A673 (cell line): ENCODE results near the gene STK31. TPM values are rescaled to one million over a fixed set of nuclear protein-coding genes. Genes with fewer than 3 reads are reported as not detected.

ENCODE experiments used
- BruUV-seq: library from RNA; stranded (reverse); fragments of 400-500 nt; replicated peaks from 2 replicates; lab custom pipeline; 2021; lab: Mats Ljungman, UMichigan
- CTCF ChIA-PET: fragments of 300-600 bp; sonication (Branson Sonifier 250); formaldehyde crosslinking; loops from one replicate; lab custom pipeline; 2022; ENCODE audit warnings: antibody characterized with exemption; lab: Charles Lee
- POLR2A ChIA-PET: fragments of 300-600 bp; sonication (Branson Sonifier 250); formaldehyde crosslinking; loops from one replicate; lab custom pipeline; 2022; ENCODE audit warnings: antibody characterized with exemption; ENCODE audit not compliant: low non-redundant PET; lab: Charles Lee
- DNase-seq: peaks from one replicate; pipeline ENCODE4 v3.0.0-alpha.2; 2015; ENCODE audit warnings: low spot score
- H3K27ac ChIP-seq: fragments of 200-600 bp; sonication (generic); 2 replicates; pipeline ENCODE4 v1.5.1; 2016; ENCODE audit warnings: mixed run types, low read depth, mild to moderate bottlenecking, mixed read lengths, antibody characterized with exemption, low read length; ENCODE audit not compliant: poor library complexity, severe bottlenecking
- H3K27me3 ChIP-seq: fragments of 200-600 bp; sonication (generic); replicated peaks from 2 replicates; pipeline ENCODE4 v1.6.1; 2017; ENCODE audit warnings: mixed run types, low read depth, mild to moderate bottlenecking, mixed read lengths, antibody characterized with exemption, low read length; ENCODE audit not compliant: insufficient read depth, poor library complexity
- H3K36me3 ChIP-seq: fragments of 200-600 bp; sonication (generic); 2 replicates; pipeline ENCODE4 v1.6.1; 2016; ENCODE audit warnings: mixed run types, mild to moderate bottlenecking, mixed read lengths, antibody characterized with exemption, low read length; ENCODE audit not compliant: insufficient read depth, poor library complexity, severe bottlenecking
- H3K4me1 ChIP-seq: fragments of 200-600 bp; sonication (generic); 2 replicates; pipeline ENCODE4 v1.6.1; 2017; ENCODE audit warnings: mixed run types, mild to moderate bottlenecking, mixed read lengths, antibody characterized with exemption, low read length; ENCODE audit not compliant: insufficient read depth, poor library complexity, severe bottlenecking
- H3K4me3 ChIP-seq: fragments of 200-600 bp; sonication (generic); 2 replicates; pipeline ENCODE4 v1.5.1; 2016; ENCODE audit warnings: low read depth, mixed run types, mild to moderate bottlenecking, mixed read lengths, low read length; ENCODE audit not compliant: poor library complexity, severe bottlenecking
- H3K9me3 ChIP-seq: fragments of 200-600 bp; sonication (generic); 2 replicates; pipeline ENCODE4 v1.6.1; 2016; ENCODE audit warnings: mixed run types, low read depth, mild to moderate bottlenecking, mixed read lengths, antibody characterized with exemption, low read length; ENCODE audit not compliant: poor library complexity, severe bottlenecking
- EZH2 ChIP-seq: fragments of 200-600 bp; sonication (generic); IDR thresholded peaks from 2 replicates; pipeline ENCODE4 v1.6.1; 2017; ENCODE audit warnings: borderline replicate concordance, low read depth, mild to moderate bottlenecking, mixed read lengths, antibody characterized with exemption, low read length; ENCODE audit not compliant: poor library complexity, severe bottlenecking
- intact Hi-C: fragments of 100-400 bp; cut with micrococcal nuclease; formaldehyde crosslinking; loops from one replicate; pipeline ENCODE4 v1.10.0; 2022; ENCODE audit not compliant: unreplicated experiment
- total RNA-seq: library from RNA; stranded (reverse); gene quantifications from 2 replicates; pipeline ENCODE4 v1.2.3, GENCODE V29; 2021
- TF ChIP-seq, protein P1 (sequence below): fragments of 300-800, 200-600 bp; sonication (generic); conservative IDR thresholded peaks from 2 replicates; pipeline ENCODE4 v1.5.1; 2017; ENCODE audit warnings: low read depth, mild to moderate bottlenecking, antibody characterized with exemption, low read length, moderate library complexity, mixed read lengths

STK31 gene
- total RNA-seq, 1 experiment from 2014 or later, result 0.34 TPM

DNA sequence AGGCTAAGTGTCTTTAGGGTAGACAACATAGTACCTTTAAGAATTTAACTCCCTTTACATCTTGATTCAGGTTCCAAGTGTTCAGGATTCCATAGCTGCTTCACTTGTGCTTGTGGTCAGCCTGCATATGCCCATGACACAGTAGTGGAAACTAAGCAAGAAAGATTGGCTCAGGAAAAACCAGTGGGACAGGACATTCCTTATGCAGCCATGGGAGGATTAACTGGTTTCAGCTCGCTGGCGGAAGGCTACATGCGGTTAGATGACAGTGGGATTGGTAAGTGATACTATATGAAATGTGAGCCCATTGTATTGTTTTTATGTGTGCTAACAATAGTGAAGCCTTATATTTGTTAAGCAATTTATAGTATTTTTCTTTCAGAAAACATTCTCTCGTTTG lies 18.7 kb upstream of the STK31 start:
- no peak overlapping the region for H3K27ac ChIP-seq
- no TSS peak for BruUV-seq
- CTCF ChIA-PET, result no interaction called here

DNA sequence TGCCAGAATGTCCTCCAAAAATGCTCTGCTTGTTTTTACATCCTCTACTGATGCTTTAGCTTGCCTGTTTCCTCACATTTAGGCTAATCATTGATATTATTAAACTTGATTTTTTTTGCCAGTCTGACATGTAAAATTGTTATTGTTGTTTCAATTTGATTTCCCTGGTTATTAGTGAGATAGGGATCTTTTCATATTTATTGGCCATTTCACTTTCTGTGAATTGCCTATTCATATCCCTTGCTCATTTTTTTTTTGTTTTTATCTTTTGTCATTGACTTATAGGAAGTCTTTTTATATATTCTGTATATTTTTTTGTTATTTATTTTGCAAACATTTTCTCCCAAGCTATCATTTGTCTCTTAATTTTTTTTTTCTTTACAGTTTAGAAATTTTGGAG lies 16.8 kb upstream of the STK31 start:
- POLR2A ChIA-PET, result no interaction called here

More for the DNA sequence above, 18.7 kb upstream of the STK31 start:
- Histone ChIP-seq H3K36me3 (no peaks in the 10 kb centered on the region), H3K4me1 (no peaks in the 10 kb centered on the region), H3K4me3 (no peak overlapping the region), H3K27me3 (no peaks in the 10 kb centered on the region), H3K9me3 (no peaks in the 10 kb centered on the region)
- no peak for TF ChIP-seq EZH2
- TF ChIP-seq, protein P1, sequence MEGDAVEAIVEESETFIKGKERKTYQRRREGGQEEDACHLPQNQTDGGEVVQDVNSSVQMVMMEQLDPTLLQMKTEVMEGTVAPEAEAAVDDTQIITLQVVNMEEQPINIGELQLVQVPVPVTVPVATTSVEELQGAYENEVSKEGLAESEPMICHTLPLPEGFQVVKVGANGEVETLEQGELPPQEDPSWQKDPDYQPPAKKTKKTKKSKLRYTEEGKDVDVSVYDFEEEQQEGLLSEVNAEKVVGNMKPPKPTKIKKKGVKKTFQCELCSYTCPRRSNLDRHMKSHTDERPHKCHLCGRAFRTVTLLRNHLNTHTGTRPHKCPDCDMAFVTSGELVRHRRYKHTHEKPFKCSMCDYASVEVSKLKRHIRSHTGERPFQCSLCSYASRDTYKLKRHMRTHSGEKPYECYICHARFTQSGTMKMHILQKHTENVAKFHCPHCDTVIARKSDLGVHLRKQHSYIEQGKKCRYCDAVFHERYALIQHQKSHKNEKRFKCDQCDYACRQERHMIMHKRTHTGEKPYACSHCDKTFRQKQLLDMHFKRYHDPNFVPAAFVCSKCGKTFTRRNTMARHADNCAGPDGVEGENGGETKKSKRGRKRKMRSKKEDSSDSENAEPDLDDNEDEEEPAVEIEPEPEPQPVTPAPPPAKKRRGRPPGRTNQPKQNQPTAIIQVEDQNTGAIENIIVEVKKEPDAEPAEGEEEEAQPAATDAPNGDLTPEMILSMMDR, result no peak
- no peak for DNase-seq
- intact Hi-C loops, result no loop called here
- POLR2A ChIA-PET, result no interaction called here

DNA sequence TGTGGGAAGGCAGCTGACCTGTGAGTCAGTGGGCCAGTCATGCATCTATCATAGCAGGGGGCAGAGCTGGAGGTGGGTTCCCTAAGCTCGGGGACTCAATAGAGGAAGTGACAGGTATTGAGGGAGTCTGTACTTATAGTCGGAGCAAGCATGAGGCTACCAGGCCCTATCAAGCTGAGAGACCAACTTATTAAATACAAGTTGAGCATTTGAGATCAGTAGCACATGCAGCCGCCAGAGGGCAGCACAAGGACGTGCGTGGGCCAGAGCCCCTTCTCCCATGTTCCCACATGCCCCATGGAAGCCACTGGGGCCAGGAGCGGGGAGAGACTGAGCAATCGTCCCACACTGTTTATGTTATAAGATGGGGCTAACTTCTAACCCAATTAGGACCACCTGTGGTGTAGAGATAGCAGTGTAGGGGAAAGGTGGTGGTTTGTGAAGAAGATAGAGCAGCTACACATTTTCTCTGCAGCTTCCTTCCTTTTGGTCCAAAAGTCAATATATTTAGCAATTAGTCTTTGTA lies 13.0 kb upstream of the STK31 start:
- H3K27me3 ChIP-seq, result no peaks in the 10 kb centered on the region
- CTCF ChIA-PET, result interaction anchor here (0.5 to 1.1 kb wide), 6 partner anchors 13 to 425 kb away, joined by 3 to 4 read pairs (median 3); partner anchors contain the start of genes CCDC126 and STK31
- intact Hi-C loops, result loop anchor here (1.0 kb wide), 1 partner anchor 8 kb away; no protein-coding TSS in a partner anchor
- BruUV-seq, result no TSS peak
- TF ChIP-seq, protein P1, result peak; percentile 94
- no peak for TF ChIP-seq EZH2
- peak; percentile 86 for DNase-seq
- no peaks in the 10 kb centered on the region for H3K9me3 ChIP-seq
- no peaks in the 10 kb centered on the region for H3K4me1 ChIP-seq
- no peak overlapping the region for H3K27ac ChIP-seq
- no peak overlapping the region for H3K4me3 ChIP-seq
- POLR2A ChIA-PET, result no interaction called here
- no peaks in the 10 kb centered on the region for H3K36me3 ChIP-seq

More for the DNA sequence above, 16.8 kb upstream of the STK31 start:
- intact Hi-C loops, result no loop called here
- Histone ChIP-seq H3K9me3 (no peaks in the 10 kb centered on the region), H3K27ac (no peak overlapping the region), H3K27me3 (no peaks in the 10 kb centered on the region), H3K4me1 (no peaks in the 10 kb centered on the region), H3K4me3 (no peak overlapping the region), H3K36me3 (no peaks in the 10 kb centered on the region)
- CTCF ChIA-PET, result no interaction called here
- no TSS peak for BruUV-seq
- TF ChIP-seq, protein P1, result no peak
- no peak for TF ChIP-seq EZH2
- no peak for DNase-seq
